Hematopoietic multipotent progenitor cell treated with erythropoietin and hydrocortisone succinate and interleukin-3 and kit ligand, for 17 days (in vitro differentiated cells): ENCODE results near the gene IQUB.
A peak's percentile ranks its signal among the peaks of the same experiment; 100 is the strongest.
"Not testable (repeated sequence)": the region's sequence is repeated elsewhere in the genome, so short reads cannot be mapped to it uniquely, and the experiment has no call there.

Experiments
- DNase-seq: peaks from one replicate; pipeline ENCODE4 v3.0.0-alpha.2; 2015; ENCODE audit warnings: low spot score

IQUB gene

DNA sequence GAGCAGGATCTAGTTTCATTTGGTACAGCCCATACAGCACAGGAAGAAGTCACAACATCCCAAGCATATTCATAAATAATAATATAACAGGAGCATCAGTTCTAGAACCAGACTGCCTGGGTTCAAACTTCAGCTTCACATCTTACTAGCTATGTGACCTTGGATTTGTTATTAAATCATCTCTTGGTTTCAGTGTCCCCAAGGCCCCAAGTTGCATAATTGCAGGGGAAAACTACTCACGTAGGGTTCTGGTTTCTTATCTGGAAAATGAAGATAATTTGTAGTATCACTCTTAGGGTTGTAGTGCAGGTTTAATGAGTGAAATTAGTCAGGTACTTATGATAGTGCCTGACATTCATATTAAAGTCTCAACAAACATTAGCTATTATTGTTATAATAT lies 5.5 kb upstream of the IQUB start:
- DNase-seq, result no peak

- no peak for DNase-seq
Observed at GRCh38 chr7:123538897-123539296, 4.5 kb upstream of the IQUB start.

GRCh38 chr7:123538189-123538714 lies 3.9 kb upstream of the IQUB start:
- peak; percentile 33 for DNase-seq

- peak; percentile 50 for DNase-seq
Observed at GRCh38 chr7:123537026-123537642, 2.7 kb upstream of the IQUB start.

GRCh38 chr7:123535517-123535916 lies 1.1 kb upstream of the IQUB start:
- DNase-seq, result no peak

GRCh38 chr7:123533929-123534382 lies 439 bp downstream of the IQUB start:
- peak; percentile 24 for DNase-seq

DNA sequence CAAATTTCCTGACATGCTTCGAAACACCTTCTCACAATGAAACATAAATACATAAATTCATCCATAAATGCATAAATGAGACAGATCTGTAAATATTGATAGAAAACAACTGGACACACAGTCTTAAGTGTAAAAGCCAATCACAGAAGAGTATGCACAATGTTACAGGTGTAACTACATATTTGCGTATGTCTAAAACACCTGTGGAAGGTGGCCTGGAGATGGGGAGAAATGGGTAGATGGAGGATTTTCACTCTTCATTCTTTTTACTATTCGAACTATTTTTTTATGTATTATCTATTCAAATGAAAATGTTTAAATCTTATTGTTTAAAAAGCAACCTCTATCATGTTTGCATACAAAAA lies 860 bp downstream of the IQUB start:
- DNase-seq, result no peak

- not testable (repeated sequence) for DNase-seq
Observed at GRCh38 chr7:123532788-123533552, 1.4 kb downstream of the IQUB start.

DNA sequence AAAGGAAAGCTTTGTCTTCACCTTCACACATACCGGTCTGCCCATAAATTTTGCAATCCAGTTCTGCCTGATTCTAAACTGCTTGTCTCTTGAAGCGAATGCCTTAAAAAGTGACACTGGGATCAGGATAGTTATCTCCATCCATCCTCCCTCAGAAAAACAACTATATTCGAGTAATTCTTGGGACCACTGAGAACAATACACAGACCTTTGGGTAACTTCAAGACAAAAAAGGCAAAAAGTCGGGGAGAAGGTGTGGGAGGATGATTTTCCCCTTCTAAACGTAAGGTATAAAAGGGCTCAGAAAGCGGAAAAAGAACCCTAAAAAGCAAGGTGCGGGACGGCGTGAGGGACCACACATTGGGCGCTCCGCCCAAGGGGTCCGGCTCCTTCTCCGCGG lies 2.1 kb downstream of the IQUB start:
- not testable (repeated sequence) for DNase-seq

DNA sequence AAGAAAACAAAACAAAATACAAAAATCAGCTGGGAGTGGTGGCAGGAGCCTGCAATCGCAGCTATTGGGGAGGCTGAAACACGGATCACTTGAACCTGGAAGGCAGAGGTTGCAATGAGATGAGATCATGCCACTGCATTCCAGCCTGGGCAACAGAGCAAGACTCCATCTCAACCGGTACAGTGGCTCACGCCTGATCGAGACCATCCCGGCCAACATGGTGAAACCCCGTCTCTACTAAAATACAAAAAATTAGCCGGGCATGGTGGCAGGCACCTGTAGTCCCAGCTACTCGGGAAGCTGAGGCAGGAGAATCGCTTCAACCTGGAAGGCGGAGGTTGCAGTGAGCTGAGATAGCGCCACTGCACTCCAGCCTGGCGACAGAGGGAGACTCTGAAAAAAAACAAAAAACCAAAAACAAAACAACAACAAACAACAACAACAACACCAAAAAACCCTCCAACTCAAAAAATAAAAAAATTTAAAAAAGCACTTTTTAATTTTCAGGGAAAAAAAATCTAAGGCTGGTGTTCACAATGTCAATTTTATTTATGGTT lies 4.3 kb downstream of the IQUB start:
- DNase-seq, result not testable (repeated sequence)

- DNase-seq, result no peak
Observed at GRCh38 chr7:123528265-123528664, 6.1 kb downstream of the IQUB start.

DNA sequence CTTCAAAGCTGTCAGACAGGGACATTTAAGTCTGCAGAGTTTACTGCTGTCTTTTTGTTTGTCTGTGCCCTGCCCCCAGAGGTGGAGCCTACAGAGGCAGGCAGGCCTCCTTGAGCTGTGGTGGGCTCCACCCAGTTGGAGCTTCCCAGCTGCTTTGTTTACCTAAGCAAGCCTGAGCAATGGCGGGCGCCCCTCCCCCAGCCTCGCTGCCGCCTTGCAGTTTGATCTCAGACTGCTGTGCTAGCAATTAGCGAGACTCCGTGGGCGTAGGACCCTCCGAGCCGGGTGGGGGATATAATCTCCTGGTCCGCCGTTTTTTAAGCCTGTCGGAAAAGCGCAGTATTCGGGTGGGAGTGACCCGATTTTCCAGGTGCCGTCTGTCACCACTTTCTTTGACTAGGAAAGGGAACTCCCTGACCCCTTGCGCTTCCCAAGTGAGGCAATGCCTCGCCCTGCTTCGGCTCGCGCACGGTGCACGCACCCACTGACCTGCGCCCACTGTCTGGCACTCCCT lies 6.6 kb downstream of the IQUB start:
- DNase-seq, result not testable (repeated sequence)

DNA sequence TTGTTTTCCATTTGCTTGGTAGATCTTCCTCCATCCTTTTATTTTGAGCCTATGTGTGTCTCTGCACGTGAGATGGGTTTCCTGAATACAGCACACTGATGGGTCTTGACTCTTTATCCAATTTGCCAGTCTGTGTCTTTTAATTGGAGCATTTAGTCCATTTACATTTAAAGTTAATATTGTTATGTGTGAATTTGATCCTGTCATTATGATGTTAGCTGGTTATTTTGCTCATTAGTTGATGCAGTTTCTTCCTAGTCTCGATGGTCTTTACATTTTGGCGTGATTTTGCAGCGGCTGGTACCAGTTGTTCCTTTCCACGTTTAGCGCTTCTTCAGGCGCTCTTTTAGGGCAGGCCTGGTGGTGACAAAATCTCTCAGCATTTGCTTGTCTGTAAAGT lies 7.9 kb downstream of the IQUB start:
- DNase-seq, result not testable (repeated sequence)

DNA sequence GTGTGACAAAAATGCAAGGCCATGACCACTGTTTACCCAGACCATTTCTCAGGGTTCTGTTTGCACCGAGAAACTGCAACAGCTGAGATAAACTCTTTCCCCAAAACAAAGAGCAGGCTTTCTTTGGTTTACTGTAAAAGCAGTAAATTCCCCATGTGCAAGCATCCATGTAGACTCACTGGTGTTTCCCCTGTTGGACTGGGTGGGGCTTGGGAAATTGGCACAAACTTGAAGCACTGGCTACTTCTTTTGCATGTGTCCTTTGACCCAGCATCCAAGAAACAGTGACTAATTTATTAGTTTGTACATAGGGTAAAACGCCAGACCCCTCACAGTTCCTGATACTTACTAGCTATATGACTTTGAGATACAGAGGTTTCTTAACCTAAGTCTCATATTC lies 12.3 kb downstream of the IQUB start:
- no peak for DNase-seq

DNA sequence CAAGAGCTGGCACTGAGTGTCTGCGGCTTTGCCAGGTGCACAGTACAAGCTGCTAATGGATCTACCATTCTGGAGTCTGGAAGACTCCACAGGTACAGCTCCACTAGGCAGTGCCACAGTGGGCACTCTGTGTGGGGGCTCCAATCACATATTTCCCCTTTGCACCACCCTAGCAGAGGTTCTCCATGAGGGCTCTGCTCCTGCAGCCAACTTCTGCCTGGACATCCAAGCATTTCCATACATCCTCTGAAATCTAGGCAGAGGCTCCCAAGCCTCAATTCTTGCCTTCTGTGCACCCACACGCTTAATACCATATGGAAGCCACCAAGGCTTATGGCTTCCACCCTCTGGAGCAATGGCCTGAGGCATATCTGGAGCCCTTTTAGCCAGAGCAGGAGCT lies 29.2 kb downstream of the IQUB start:
- no peak for DNase-seq

- no peak for DNase-seq
Observed at GRCh38 chr7:123502201-123502600, 32.2 kb downstream of the IQUB start.

DNA sequence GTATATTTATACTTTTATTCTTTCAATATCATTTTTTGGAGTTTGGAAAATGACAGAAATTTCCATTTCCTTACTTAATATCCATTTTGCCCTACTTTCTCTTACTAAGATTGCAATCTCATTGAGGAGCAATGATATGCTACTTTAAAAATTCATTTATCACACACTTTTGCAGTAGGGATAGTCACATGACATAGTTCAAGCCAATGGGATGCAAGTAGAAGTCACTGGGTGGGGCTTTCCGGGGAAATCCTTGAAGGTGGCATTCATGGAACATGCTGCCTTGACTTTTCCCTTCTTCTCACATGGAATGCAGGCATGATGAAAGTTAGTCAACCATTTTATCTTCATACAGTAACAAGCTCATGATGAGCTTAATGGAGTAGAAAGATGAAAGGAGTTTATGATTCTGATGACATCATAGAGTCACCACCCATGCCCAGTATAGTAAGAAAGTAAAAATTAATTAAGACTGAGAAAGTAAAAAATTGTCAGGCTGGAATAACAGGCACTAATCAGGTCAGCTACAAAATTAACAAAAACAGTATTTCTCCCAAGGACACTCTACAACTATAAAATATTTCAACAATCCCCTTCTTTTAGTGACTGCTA lies 33.4 kb downstream of the IQUB start:
- DNase-seq, result no peak

- DNase-seq, result no peak
Observed at GRCh38 chr7:123499211-123499970, 35.0 kb downstream of the IQUB start.

DNA sequence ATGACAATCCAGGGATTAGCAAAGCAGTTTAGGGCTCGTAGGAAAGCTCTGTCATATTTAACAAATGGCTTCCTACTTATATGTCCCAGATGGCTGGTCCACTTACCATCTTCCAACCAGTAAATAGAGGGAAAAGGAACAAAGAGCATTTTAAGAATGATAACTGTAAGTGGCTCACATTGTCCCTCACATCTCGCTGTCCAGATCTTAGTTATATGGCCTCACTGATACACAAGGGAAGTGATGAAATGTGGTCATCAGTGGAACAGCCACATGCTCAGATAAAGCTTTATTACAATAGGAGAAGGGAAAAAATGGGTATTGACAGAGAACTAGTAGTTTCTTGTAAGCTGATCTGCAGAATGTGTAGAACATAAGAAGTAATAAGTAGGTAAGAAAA lies 35.8 kb downstream of the IQUB start:
- no peak for DNase-seq

DNA sequence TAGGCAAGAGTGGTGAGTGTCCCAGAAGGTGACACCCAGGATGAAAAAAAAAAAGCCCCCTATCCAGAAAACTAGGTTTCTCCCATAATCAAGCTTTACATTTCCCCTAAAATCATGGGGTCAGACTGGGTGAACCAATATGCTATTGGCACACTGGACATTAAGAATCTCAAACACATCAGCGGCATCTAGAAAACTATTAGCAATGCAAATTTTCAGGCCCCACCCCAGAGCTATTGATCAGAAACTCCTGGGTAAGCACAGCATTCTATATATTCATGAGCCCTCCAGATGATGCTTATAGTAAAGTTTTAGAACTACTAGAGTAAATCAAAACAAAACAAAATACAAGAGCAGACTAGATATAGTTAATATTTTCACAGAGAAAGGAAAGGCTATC lies 36.4 kb downstream of the IQUB start:
- DNase-seq, result no peak

DNA sequence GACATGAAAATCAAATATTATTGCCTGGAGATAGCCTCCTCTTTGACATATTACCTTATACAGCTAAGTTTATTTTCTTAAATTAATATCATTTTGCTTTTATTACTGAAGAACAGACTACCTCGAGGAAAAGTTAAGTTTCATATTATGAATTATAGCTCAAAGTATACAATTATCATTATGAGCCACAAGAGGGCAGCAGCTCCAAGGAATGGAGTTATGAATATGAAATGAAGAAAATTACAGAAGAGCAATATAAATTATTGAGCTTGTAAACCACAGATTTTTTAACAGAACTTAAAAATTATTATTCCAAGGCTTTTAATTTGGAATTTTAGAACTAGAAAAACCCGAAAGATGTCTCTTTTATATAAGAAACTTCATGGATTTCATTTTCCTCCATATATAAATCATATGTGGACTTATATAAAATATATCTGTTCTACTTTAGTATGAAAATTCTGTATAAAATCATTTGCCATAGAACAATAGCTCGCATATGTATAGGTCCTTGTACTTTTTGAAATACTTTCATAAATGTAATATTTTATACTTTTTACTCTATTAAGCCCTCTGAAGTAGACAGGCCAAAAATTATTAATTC lies 40.1 kb downstream of the IQUB start:
- DNase-seq, result peak; percentile 61
